Esophagus muscularis mucosa (tissue), 4 donors: ENCODE results near the gene LZTS2.

Source experiments
- EP300 ChIP-seq: sonication (generic); formaldehyde crosslinking; IDR thresholded peaks from one replicate; pipeline ENCODE4 v1.6.1; 2017; ENCODE audit warnings: antibody characterized with exemption
- POLR2A ChIP-seq: fragments of 450-650 bp; IDR thresholded peaks from one replicate; pipeline ENCODE4 v1.6.1; 2017; ENCODE audit warnings: antibody characterized with exemption, moderate library complexity, mild to moderate bottlenecking, low read depth
- POLR2AphosphoS5 ChIP-seq, 2 donors: sonication (generic); formaldehyde crosslinking; IDR thresholded peaks; one replicate each; pipeline ENCODE4 v1.6.1; 2017; ENCODE audit warnings: antibody characterized with exemption in 2 of 2
- TF ChIP-seq, protein P1 (sequence below), 3 experiments: fragments of 200-600 bp in 2 of 3; fragments of 450-650 bp in 1 of 3; sonication (generic) in 2 of 3; IDR thresholded peaks; one replicate each; pipeline ENCODE4 v1.5.1; 2017 to 2019; ENCODE audit warnings: antibody characterized with exemption in 3 of 3, mild to moderate bottlenecking in 2 of 3, moderate library complexity in 1 of 3

DNA sequence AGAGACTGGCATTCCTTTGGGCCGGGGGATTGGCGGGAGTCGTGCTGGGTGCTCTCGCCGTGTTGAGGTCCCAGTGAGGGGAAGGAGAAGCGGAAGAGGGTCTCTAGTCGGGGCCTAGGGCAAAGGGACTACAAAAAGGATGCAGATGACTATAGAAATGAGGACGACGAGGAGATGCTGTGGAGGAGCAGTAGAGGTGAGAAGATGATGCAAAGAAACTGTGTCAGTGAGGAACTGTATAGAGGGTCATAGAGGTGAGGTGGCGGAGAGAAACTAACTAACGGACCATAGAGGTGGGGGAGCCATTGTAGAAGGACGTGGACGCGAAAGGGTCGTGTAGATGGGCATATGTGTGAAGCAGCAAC, 11.9 kb upstream of the LZTS2 start:
- TF ChIP-seq POLR2AphosphoS5 (IDR thresholded peaks at IDR 0.05) (no peak), EP300 (no peak), POLR2A (no peak)
- TF ChIP-seq, protein P1, sequence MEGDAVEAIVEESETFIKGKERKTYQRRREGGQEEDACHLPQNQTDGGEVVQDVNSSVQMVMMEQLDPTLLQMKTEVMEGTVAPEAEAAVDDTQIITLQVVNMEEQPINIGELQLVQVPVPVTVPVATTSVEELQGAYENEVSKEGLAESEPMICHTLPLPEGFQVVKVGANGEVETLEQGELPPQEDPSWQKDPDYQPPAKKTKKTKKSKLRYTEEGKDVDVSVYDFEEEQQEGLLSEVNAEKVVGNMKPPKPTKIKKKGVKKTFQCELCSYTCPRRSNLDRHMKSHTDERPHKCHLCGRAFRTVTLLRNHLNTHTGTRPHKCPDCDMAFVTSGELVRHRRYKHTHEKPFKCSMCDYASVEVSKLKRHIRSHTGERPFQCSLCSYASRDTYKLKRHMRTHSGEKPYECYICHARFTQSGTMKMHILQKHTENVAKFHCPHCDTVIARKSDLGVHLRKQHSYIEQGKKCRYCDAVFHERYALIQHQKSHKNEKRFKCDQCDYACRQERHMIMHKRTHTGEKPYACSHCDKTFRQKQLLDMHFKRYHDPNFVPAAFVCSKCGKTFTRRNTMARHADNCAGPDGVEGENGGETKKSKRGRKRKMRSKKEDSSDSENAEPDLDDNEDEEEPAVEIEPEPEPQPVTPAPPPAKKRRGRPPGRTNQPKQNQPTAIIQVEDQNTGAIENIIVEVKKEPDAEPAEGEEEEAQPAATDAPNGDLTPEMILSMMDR (IDR thresholded peaks at IDR 0.05) = no peak
